Endothelial cell (in vitro differentiated cells): ENCODE data around the gene CRTAC1. TPM values are rescaled to one million over a fixed set of nuclear protein-coding genes. Genes with fewer than 3 reads are reported as not detected.

ENCODE experiments used
- DNase-seq: peaks from one replicate; pipeline ENCODE4 v3.0.0; 2021; ENCODE audit warnings: low spot score
- H3K27ac Mint-ChIP-seq: one replicate; pipeline ENCODE4 v1.8.0; 2021; ENCODE audit warnings: mixed read lengths, inconsistent platforms; ENCODE audit not compliant: unreplicated experiment
- H3K27me3 Mint-ChIP-seq: one replicate; pipeline ENCODE4 v1.8.0; 2021; ENCODE audit warnings: mild to moderate bottlenecking, moderate library complexity, mixed read lengths, inconsistent platforms; ENCODE audit not compliant: unreplicated experiment
- H3K36me3 Mint-ChIP-seq: one replicate; pipeline ENCODE4 v1.8.0; 2021; ENCODE audit warnings: mild to moderate bottlenecking, low read depth, mixed read lengths, inconsistent platforms; ENCODE audit not compliant: unreplicated experiment
- H3K4me1 Mint-ChIP-seq: one replicate; pipeline ENCODE4 v1.8.0; 2021; ENCODE audit warnings: mild to moderate bottlenecking, mixed read lengths, inconsistent platforms; ENCODE audit not compliant: unreplicated experiment
- H3K4me3 Mint-ChIP-seq: one replicate; pipeline ENCODE4 v1.8.0; 2021; ENCODE audit warnings: mild to moderate bottlenecking, mixed read lengths, inconsistent platforms; ENCODE audit not compliant: unreplicated experiment
- H3K9me3 Mint-ChIP-seq: one replicate; pipeline ENCODE4 v1.8.0; 2021; ENCODE audit warnings: mixed read lengths, inconsistent platforms; ENCODE audit not compliant: unreplicated experiment
- CTCF ChIP-seq: fragments of 200-600 bp; sonication (generic); IDR thresholded peaks from one replicate; pipeline ENCODE4 v1.5.0; 2021; ENCODE audit warnings: antibody characterized with exemption; ENCODE audit not compliant: unreplicated experiment
- total RNA-seq: library from RNA; stranded (reverse); fragmentation: NEBNext Ultra II Directional; extraction: Animal tissue kit (Norgen Biotek cat#: 25700); gene quantifications from one replicate; pipeline ENCODE4 v1.2.1, GENCODE V29; 2021; ENCODE audit not compliant: unreplicated experiment

The CRTAC1 gene
- total RNA-seq, 1 donor from 2014 or later = 37.3 TPM

- no peak overlapping the region for H3K27ac Mint-ChIP-seq
- no peaks in the 10 kb centered on the region for H3K9me3 Mint-ChIP-seq
- no peak for TF ChIP-seq CTCF
- peaks cover 4% of the 10 kb centered on the region for H3K36me3 Mint-ChIP-seq
- no peak overlapping the region for H3K4me3 Mint-ChIP-seq
- no peak for DNase-seq
- peaks cover 1% of the 10 kb centered on the region for H3K27me3 Mint-ChIP-seq
- no peaks in the 10 kb centered on the region for H3K4me1 Mint-ChIP-seq
Measured at GRCh38 chr10:97905276-97905675, 125.1 kb downstream of the CRTAC1 start.

DNA sequence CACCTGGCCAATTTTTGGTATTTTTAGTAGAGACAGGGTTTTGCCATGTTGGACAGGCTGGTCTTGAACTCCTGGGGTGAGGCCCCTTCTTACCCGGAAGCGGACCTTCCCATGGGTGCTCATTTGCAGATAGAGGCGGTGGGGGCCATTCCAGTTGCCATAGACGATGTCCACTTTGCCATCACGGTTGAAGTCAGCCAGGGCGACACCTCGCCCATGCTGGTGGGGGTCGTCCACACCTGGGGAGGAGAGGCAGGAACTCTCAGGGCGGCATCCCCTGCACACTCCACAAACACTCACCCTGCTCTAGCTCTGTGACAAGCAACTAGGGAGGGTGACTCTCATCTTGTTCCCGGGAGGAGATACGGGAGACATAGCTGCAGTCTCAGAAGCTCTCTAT is 125.8 kb downstream of the CRTAC1 start:
- TF ChIP-seq CTCF = no peak
- Mint-ChIP-seq H3K27me3 (peaks cover 1% of the 10 kb centered on the region), H3K4me3 (no peak overlapping the region), H3K4me1 (no peaks in the 10 kb centered on the region), H3K9me3 (no peaks in the 10 kb centered on the region), H3K36me3 (peaks cover 4% of the 10 kb centered on the region), H3K27ac (no peak overlapping the region)
- DNase-seq = no peak

DNA sequence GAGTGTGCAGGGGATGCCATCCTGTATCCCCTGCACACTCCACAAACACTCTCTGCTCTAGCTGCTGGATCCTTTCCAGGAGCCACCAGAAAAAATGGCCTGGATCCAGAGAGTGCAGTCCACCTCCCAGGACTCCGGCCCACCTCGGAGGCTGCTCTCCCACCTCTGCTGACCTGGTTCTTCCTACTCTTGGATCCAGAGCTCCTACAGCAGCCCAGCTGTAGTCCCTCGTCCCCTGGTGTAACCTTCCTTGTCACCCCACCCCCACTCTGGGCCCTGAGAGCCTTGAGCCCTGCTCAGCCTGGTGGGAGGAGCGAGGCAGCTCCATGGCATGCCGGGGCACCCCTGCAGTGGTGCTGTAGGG is 126.4 kb downstream of the CRTAC1 start:
- peaks cover under 1% of the 10 kb centered on the region for H3K27me3 Mint-ChIP-seq
- no peak for DNase-seq
- no peaks in the 10 kb centered on the region for H3K9me3 Mint-ChIP-seq
- H3K4me1 Mint-ChIP-seq = no peaks in the 10 kb centered on the region
- H3K27ac Mint-ChIP-seq = no peak overlapping the region
- peaks cover 4% of the 10 kb centered on the region for H3K36me3 Mint-ChIP-seq
- TF ChIP-seq CTCF = no peak
- H3K4me3 Mint-ChIP-seq = no peak overlapping the region

DNA sequence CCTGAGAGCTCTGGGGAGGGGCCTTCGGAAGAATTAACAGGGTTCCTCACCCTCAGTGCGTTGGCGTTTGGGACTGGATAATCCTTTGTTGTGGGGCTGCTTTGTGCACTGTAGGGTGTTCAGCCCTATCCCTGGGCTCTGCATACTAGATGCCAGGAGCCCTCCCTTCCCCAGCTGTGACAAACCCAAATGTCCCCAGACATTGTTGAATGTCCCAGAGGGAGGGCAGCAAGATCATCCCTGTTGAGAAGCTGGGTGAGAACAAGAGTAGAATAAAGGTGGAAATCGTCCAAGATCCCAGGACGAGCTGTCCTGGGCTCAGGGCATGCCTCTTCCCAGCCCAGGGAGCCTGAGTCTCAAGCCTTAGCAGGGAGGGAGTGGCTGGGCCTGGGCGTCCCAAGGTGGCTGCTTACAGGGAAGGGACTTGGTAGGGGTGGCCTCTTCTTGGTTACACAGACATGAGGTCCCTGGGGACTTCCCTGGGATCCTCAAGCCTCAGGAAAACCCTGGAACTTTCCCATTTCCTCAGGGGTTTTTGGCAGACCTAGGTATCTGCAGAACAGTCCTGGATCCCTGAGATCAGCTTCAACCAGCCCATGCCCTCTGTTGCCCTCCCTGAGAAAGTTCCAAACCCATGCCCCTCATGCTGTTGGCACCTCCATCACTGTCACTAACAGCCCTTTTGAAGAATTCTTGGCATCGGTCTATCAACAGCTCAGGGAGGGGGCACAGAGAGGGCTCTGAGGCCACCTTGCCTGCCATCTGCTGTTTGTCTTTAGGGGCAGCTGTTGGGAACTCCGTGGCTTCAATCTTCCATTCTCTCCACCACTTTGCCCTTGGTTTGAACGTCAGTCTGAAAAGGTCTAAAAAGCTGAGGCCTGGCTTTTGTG is 127.0 kb downstream of the CRTAC1 start:
- Mint-ChIP-seq H3K4me3 (no peak overlapping the region), H3K27me3 (no peaks in the 10 kb centered on the region), H3K36me3 (peaks cover 4% of the 10 kb centered on the region), H3K4me1 (no peaks in the 10 kb centered on the region), H3K27ac (no peak overlapping the region), H3K9me3 (no peaks in the 10 kb centered on the region)
- TF ChIP-seq CTCF = no peak
- no peak for DNase-seq

- no peaks in the 10 kb centered on the region for H3K4me1 Mint-ChIP-seq
- TF ChIP-seq CTCF = no peak
- no peak for DNase-seq
- H3K9me3 Mint-ChIP-seq = no peaks in the 10 kb centered on the region
- no peaks in the 10 kb centered on the region for H3K27me3 Mint-ChIP-seq
- H3K36me3 Mint-ChIP-seq = peaks cover 3% of the 10 kb centered on the region
- H3K4me3 Mint-ChIP-seq = no peak overlapping the region
- no peak overlapping the region for H3K27ac Mint-ChIP-seq
Measured at GRCh38 chr10:97901381-97901780, 129.0 kb downstream of the CRTAC1 start.
